ENCODE measurements around the gene TBRG1.

The TBRG1 gene

DNA sequence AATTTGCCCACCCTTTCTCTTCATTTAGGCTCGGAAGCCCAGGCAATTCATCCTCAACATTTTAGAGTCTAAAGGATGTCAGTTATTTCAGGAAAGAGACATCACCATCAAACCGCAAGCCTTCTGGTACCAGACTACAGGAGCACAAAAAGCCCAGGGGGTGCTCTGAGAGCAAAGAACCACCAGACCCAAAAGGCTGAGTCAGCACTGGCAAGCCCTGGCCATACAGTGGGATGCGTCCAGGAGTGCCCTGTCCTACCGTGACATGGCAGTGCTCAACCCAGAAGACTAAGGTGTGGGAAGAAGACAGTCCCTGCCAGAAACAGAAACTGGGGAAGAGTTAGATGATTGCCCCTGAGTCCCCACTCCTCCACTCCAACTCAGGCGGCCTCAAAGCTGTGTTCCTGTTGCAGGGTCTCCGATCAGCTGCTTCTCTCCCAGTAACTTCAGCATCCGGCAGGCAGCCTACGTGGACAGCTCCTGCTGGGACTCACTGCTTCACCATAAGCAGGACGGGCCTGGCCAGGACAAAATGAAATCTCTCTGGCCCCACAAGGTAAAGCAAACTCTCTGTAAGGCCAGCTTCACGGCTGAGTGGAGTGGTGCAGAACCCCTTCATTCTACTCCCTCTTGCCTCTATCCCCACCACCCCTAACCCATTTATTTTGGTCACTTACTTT is 10.0 kb upstream of the TBRG1 start:
- no peaks in the 10 kb centered on the region for H3K27me3 ChIP-seq (ENCODE audit: insufficient read depth, poor library complexity, severe bottlenecking)
- H3K4me3 ChIP-seq (replicated peaks; ENCODE audit: insufficient read depth, low read length): no peak overlapping the region
- DNase-seq (ENCODE audit: low read depth in 1 of 2, low spot score in 1 of 2): no peak
- TF ChIP-seq, protein P1, sequence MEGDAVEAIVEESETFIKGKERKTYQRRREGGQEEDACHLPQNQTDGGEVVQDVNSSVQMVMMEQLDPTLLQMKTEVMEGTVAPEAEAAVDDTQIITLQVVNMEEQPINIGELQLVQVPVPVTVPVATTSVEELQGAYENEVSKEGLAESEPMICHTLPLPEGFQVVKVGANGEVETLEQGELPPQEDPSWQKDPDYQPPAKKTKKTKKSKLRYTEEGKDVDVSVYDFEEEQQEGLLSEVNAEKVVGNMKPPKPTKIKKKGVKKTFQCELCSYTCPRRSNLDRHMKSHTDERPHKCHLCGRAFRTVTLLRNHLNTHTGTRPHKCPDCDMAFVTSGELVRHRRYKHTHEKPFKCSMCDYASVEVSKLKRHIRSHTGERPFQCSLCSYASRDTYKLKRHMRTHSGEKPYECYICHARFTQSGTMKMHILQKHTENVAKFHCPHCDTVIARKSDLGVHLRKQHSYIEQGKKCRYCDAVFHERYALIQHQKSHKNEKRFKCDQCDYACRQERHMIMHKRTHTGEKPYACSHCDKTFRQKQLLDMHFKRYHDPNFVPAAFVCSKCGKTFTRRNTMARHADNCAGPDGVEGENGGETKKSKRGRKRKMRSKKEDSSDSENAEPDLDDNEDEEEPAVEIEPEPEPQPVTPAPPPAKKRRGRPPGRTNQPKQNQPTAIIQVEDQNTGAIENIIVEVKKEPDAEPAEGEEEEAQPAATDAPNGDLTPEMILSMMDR (IDR thresholded peaks at IDR 0.05; ENCODE audit: insufficient read depth, low read length): no peak
- no peak for TF ChIP-seq POLR2AphosphoS5 (IDR thresholded peaks at IDR 0.05; ENCODE audit: low read depth)
- TF ChIP-seq GABPA (IDR thresholded peaks at IDR 0.05; ENCODE audit: low read depth): no peak
- TF ChIP-seq, protein P2, sequence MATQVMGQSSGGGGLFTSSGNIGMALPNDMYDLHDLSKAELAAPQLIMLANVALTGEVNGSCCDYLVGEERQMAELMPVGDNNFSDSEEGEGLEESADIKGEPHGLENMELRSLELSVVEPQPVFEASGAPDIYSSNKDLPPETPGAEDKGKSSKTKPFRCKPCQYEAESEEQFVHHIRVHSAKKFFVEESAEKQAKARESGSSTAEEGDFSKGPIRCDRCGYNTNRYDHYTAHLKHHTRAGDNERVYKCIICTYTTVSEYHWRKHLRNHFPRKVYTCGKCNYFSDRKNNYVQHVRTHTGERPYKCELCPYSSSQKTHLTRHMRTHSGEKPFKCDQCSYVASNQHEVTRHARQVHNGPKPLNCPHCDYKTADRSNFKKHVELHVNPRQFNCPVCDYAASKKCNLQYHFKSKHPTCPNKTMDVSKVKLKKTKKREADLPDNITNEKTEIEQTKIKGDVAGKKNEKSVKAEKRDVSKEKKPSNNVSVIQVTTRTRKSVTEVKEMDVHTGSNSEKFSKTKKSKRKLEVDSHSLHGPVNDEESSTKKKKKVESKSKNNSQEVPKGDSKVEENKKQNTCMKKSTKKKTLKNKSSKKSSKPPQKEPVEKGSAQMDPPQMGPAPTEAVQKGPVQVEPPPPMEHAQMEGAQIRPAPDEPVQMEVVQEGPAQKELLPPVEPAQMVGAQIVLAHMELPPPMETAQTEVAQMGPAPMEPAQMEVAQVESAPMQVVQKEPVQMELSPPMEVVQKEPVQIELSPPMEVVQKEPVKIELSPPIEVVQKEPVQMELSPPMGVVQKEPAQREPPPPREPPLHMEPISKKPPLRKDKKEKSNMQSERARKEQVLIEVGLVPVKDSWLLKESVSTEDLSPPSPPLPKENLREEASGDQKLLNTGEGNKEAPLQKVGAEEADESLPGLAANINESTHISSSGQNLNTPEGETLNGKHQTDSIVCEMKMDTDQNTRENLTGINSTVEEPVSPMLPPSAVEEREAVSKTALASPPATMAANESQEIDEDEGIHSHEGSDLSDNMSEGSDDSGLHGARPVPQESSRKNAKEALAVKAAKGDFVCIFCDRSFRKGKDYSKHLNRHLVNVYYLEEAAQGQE (IDR thresholded peaks at IDR 0.05; ENCODE audit: insufficient replicate concordance, low read depth): no peak
- no peak for TF ChIP-seq SPI1 (IDR thresholded peaks at IDR 0.05; ENCODE audit: borderline replicate concordance, low read depth)
- H3K27ac ChIP-seq (replicated peaks): no peak overlapping the region

DNA sequence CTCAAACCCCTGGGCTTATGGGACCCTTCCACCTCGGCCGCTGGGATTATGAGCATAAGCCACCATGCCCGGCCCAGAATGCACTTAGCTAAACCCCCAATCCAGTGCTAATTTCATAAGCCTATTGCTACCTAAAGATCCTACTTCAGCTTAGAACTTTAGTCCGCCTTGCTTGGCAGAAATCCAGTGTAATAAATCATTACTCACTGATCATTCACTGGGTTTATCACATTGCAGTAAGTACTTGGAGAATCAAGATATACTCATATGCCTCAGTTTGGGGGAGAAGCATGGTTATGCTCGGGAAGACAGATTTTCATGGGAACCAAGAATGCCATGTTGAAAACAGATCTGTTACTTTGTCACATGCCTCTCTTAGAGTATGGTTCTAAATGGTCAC is 3.8 kb upstream of the TBRG1 start:
- no peaks in the 10 kb centered on the region for H3K27me3 ChIP-seq (ENCODE audit: insufficient read depth, poor library complexity, severe bottlenecking)
- no peak for DNase-seq (ENCODE audit: low read depth in 1 of 2, low spot score in 1 of 2)
- H3K4me3 ChIP-seq (replicated peaks; ENCODE audit: insufficient read depth, low read length): no peak overlapping the region
- TF ChIP-seq, protein P1 (IDR thresholded peaks at IDR 0.05; ENCODE audit: insufficient read depth, low read length): no peak
- TF ChIP-seq, protein P2 (IDR thresholded peaks at IDR 0.05; ENCODE audit: insufficient replicate concordance, low read depth): no peak
- no peak for TF ChIP-seq SPI1 (IDR thresholded peaks at IDR 0.05; ENCODE audit: borderline replicate concordance, low read depth)
- TF ChIP-seq GABPA (IDR thresholded peaks at IDR 0.05; ENCODE audit: low read depth): no peak
- TF ChIP-seq POLR2AphosphoS5 (IDR thresholded peaks at IDR 0.05; ENCODE audit: low read depth): no peak
- H3K27ac ChIP-seq (replicated peaks): no peak overlapping the region

DNA sequence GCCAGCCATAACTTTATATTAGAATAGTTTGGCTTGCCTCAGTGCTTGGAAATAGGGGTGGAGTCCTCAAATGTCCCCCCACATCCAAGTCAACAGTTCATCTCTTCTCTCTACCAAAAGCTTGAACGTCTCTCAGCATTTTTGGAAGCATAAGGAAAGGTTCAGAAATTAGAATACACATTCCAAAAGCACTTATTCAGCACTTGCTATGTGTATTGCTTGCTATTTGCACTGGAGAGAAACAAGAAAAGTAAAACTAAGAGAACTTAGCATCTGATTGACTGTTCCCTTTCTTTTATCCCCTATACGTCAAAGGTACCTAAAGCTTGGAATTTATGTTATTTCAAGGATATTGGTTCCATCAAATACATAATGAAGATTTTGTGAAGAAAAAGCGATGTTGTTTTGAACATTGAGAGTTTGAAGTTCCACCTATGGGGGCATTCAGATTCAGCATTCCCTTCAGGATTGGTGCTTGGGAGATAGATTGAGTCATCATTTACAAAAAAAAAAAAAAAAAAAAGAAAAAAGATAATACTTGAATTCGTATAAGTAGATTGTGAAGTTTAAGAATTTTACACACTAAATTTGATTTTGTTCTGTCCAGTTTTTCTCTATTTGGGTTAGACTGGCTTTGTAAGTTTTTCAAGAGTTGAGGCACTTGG is 1.3 kb downstream of the TBRG1 start:
- DNase-seq (ENCODE audit: low read depth in 1 of 2, low spot score in 1 of 2): no peak
- Histone ChIP-seq H3K4me3 (replicated peaks; ENCODE audit: insufficient read depth, low read length) (peak overlapping the region; percentile 77), H3K27me3 (ENCODE audit: insufficient read depth, poor library complexity, severe bottlenecking) (no peaks in the 10 kb centered on the region), H3K27ac (replicated peaks) (peak overlapping the region; percentile 92)
- TF ChIP-seq SPI1 (IDR thresholded peaks at IDR 0.05; ENCODE audit: borderline replicate concordance, low read depth) (no peak), POLR2AphosphoS5 (IDR thresholded peaks at IDR 0.05; ENCODE audit: low read depth) (no peak), GABPA (IDR thresholded peaks at IDR 0.05; ENCODE audit: low read depth) (no peak)
- TF ChIP-seq, protein P1 (IDR thresholded peaks at IDR 0.05; ENCODE audit: insufficient read depth, low read length): no peak

Data from HL-60 (cell line).